ENCODE results near the gene ITPA.
A peak's percentile ranks its signal among the peaks of the same experiment; 100 is the strongest.

Gene ITPA

GRCh38 chr20:3209257-3209945, at the start of gene ITPA:
Gene ITPA (plus strand): TSS chr20:3209498. CDS start chr20:3209552, 54 bp downstream.
- no peak for TF ChIP-seq CTCF (IDR thresholded peaks at IDR 0.05; ENCODE audit: control extremely low read depth, extremely low read depth, low read depth, missing control alignments)
- DNase-seq (ENCODE audit: extremely low spot score) = peak; percentile 86
- ChIA-PET CTCF (interaction anchor here (1.0 to 3.7 kb wide), 5 partner anchors 9 to 156 kb away, joined by 3 to 20 read pairs (median 11); no protein-coding TSS in a partner anchor), POLR2A (no interaction called here)

GRCh38 chr20:3160418-3160817, 48.9 kb upstream of the ITPA start:
- no peak for DNase-seq (ENCODE audit: extremely low spot score)
- CTCF ChIA-PET = interaction anchor here (1.4 to 2.8 kb wide), 5 partner anchors 12 to 46 kb away, joined by 3 to 11 read pairs (median 4); no protein-coding TSS in a partner anchor
- no peak for TF ChIP-seq CTCF (IDR thresholded peaks at IDR 0.05; ENCODE audit: control extremely low read depth, extremely low read depth, low read depth, missing control alignments)
- POLR2A ChIA-PET = interaction anchor here (0.6 to 0.7 kb wide), 2 partner anchors 8 to 47 kb away, joined by 3 to 5 read pairs; no protein-coding TSS in a partner anchor

- TF ChIP-seq CTCF (IDR thresholded peaks at IDR 0.05; ENCODE audit: control extremely low read depth, extremely low read depth, low read depth, missing control alignments) = no peak
- no peak for DNase-seq (ENCODE audit: extremely low spot score)
- POLR2A ChIA-PET = no interaction called here
- CTCF ChIA-PET = interaction anchor here (0.7 to 2.8 kb wide), 6 partner anchors 10 to 289 kb away, joined by 3 to 11 read pairs (median 6); partner anchors contain the start of gene LZTS3
Observed at GRCh38 chr20:3161316-3162079, 47.8 kb upstream of the ITPA start.

- TF ChIP-seq CTCF (IDR thresholded peaks at IDR 0.05; ENCODE audit: control extremely low read depth, extremely low read depth, low read depth, missing control alignments) = no peak
- no peak for DNase-seq (ENCODE audit: extremely low spot score)
- ChIA-PET CTCF (interaction anchor here (0.8 to 2.2 kb wide), 3 partner anchors 11 to 290 kb away, joined by 3 to 8 read pairs (median 8); partner anchors contain the start of gene LZTS3), POLR2A (no interaction called here)
Observed at GRCh38 chr20:3162080-3162611, 47.2 kb upstream of the ITPA start.

- TF ChIP-seq CTCF (IDR thresholded peaks at IDR 0.05; ENCODE audit: control extremely low read depth, extremely low read depth, low read depth, missing control alignments) = no peak
- ChIA-PET POLR2A (interaction anchor here (0.7 kb wide), 1 partner anchor 10 kb away, joined by 3 read pairs; no protein-coding TSS in a partner anchor), CTCF (interaction anchor here (1.6 to 2.2 kb wide), 2 partner anchors 9 to 12 kb away, joined by 8 read pairs; partner anchors contain the start of gene LZTS3)
- DNase-seq (ENCODE audit: extremely low spot score) = no peak
Observed at GRCh38 chr20:3163099-3164042, 45.9 kb upstream of the ITPA start.

All from GM10248 (cell line).